Right lung (tissue), 10 donors: ENCODE data around the gene SOX30. TPM values are rescaled to one million over a fixed set of nuclear protein-coding genes. Genes with fewer than 3 reads are reported as not detected.
"Not testable (repeated sequence)": the region's sequence is repeated elsewhere in the genome, so short reads cannot be mapped to it uniquely, and the experiment has no call there.

Source experiments
- DNase-seq, 2 donors: peaks; one replicate each; pipeline ENCODE4 v3.0.0-alpha.2; 2013
- long read RNA-seq, 8 donors: transcript quantifications; one replicate each; lab custom pipeline, GENCODE V29; 2026
- polyA plus RNA-seq, 5 donors: library from polyadenylated mRNA; unstranded; fragments of 120-200 nt; gene quantifications; one replicate each; pipeline versions ENCODE4 v1.2.1 to v1.2.3, GENCODE V29; 2013; ENCODE audit warnings: inconsistent platforms in 1 of 5, low replicate concordance in 1 of 5; ENCODE audit not compliant: insufficient read length in 5 of 5, insufficient read depth in 1 of 5

Gene SOX30
- polyA plus RNA-seq, result under 1 TPM; 0.14 to 0.46 (median 0.23) TPM
- long read RNA-seq, donor 1, result 0 reads
- long read RNA-seq, donor 2, result 0 reads
- long read RNA-seq, donor 3, result 0 reads
- long read RNA-seq, donor 4, result 0 reads
- long read RNA-seq, donor 5, result 0 reads
- long read RNA-seq, donor 6, result 0 reads
- long read RNA-seq, donor 7, result 0 reads
- long read RNA-seq, donor 8, result 0 reads

DNA sequence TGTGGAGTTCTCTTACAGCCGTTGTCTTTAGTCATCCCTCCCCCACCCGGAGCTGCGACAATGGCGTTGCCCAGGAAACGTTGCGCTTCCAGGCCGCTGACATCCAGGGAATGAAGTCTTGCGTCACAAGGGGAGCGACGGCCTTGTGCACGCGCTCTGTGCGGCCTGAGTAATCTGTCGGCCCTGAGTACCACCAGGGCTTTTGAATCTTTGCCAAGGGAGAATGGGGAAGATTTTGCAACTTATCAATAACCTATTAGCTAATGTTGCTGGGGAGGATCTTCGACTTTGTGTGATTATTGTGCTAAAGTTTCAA, at the start of gene SOX30:
Gene SOX30, minus strand, starts transcription at position 62 of the 316 bp plus-strand sequence. CDS start 360 bp downstream, outside the sequence.
- no peak for DNase-seq

DNA sequence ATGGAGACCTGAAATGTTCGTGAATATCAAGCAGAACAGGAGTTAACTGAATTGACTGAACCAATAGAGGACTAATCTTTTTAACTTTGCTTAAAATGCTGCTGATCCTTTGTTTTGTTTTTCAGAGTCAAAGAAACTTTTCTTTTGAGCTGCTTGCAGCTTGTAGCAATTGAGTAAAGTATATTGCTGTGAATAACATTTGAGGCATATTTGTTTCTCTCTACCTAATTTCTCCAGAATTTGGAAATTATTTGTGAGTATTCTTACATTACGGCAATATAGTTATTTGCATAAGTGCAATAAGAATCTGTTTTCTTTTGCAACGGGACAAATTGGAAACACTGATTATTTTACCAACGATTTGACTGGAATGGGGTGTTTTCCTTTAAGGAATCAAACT, 46.4 kb upstream of the SOX30 start:
- DNase-seq, result not testable (repeated sequence)

- not testable (repeated sequence) for DNase-seq
These were observed 43.9 kb upstream of the SOX30 start for GRCh38 chr5:157696154-157696553.

GRCh38 chr5:157693816-157694215, 41.6 kb upstream of the SOX30 start:
- DNase-seq, result not testable (repeated sequence)

DNA sequence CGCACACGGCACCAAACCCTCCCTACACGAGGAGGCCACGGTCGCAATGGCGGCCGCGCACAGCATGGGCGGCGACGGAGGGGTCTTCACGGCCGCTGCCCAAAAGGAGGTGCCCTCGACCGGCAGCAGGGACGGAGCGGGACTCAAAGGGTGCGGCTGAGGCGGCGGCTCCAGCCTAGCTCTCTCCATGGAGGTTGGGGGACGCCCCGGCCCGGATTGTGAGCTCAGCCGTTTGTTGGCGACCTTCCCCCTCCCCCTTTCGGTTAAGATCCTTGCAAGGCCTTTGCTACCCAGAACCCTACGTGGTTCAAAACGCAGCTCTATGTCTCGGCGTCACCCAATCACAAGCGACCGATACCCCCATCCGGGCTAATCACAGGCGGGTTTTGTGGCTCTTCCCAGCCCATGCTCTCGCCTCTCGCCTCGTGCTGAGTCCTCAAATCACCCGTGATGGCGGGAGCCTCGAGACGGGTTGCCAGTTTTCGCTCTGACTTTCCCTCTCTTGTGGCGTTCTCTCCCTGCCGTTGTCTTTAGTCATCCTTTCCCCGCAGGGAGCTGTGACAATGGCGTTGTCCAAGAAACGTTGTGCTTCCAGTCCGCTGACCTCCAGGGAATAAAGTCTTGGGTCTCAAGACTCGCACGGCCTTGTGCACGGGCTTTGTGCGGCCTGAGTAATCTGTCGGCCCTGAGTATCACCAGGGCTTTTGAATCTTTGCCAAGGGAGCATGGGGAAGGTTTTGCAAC, 38.6 kb upstream of the SOX30 start:
- no peak for DNase-seq

DNA sequence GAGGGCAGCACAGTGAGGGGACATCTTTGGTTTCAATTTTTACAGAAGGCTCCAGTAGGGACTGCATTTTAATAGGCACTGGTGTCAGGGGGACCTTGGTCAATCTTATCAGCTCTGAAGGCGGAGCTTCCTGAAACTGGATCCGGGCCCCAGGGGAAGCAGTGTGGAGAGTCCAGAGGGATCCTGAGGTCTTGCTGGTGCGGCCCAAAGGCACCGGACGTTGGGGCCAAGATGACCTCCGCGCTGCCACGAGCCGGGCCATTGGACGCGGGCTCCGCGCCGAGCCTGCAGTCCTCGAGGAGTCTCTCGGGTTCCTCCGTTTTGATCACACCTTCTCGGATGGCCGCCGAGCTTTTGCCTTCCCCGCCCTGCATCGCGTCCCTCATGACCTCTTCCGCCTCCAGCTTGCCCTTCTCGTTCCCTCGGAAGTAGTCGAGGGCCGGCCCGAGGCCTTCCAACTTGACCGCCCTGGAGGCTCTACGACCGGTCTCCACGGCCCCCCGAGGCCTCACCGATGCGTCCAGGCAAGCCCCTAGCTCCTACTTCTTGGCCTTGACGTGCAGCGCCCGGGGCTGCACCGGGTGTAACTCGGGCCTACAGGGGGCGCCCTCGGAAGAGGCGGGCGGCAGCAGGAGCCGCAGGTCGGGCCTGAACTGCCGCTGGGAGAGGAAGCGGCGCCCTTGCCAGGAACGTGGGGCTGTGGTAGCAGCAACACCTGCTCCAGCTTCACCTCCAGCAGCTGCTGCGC, 37.9 kb upstream of the SOX30 start:
- no peak for DNase-seq

- DNase-seq, result no peak
These were observed 34.9 kb upstream of the SOX30 start for GRCh38 chr5:157687198-157687554.

- DNase-seq, result not testable (repeated sequence)
These were observed 34.3 kb upstream of the SOX30 start for GRCh38 chr5:157686276-157687197.

- no peak for DNase-seq
These were observed 30.0 kb upstream of the SOX30 start for GRCh38 chr5:157682257-157682656.

DNA sequence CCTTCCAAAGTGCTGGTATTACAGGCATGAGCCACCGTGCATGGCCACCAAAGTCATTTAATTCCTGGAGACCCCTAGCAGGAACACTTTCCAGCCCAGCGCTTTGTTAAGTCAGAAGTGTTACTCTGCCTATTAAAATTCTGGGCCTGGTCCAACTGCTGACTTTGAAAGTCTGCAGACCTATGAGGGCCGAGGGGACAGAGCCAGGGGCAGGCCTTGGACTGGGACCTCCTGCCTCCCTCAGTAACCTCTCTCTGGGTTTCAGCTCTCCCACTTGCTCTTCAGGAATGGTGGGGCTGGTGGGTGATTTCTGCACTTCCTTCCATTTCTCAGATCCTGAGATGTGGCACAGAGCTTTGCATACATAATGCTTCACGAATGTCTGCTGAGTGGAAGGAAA, 28.8 kb upstream of the SOX30 start:
- no peak for DNase-seq

GRCh38 chr5:157680239-157680638, 28.0 kb upstream of the SOX30 start:
- no peak for DNase-seq

- no peak for DNase-seq
These were observed 27.6 kb upstream of the SOX30 start for GRCh38 chr5:157679801-157680200.

- peak in 1 of 2 donors; percentile 31 for DNase-seq
These were observed 25.7 kb upstream of the SOX30 start for GRCh38 chr5:157677931-157678330.

- not testable (repeated sequence) for DNase-seq
These were observed 22.1 kb upstream of the SOX30 start for GRCh38 chr5:157674351-157674750.

DNA sequence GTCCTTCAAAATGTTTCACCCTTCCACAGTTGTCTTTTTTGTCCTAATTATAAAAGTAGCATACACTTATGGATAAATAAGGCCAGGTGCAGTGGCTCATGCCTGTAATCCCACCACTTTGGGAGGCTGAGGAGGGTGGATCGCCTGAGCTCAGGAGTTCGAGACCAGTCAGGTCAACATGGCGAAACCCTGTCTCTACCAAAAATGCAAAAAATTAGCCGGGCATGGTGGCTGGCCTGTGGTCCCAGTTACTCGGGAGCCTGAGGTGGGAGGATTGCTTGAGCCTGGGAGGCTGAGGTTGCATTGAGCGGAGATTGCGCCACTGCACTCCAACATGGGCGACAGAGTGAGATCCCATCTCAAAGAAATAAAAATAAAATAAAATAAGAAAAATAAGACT, 20.7 kb upstream of the SOX30 start:
- no peak for DNase-seq

GRCh38 chr5:157671592-157672330, 19.5 kb upstream of the SOX30 start:
- no peak for DNase-seq

DNA sequence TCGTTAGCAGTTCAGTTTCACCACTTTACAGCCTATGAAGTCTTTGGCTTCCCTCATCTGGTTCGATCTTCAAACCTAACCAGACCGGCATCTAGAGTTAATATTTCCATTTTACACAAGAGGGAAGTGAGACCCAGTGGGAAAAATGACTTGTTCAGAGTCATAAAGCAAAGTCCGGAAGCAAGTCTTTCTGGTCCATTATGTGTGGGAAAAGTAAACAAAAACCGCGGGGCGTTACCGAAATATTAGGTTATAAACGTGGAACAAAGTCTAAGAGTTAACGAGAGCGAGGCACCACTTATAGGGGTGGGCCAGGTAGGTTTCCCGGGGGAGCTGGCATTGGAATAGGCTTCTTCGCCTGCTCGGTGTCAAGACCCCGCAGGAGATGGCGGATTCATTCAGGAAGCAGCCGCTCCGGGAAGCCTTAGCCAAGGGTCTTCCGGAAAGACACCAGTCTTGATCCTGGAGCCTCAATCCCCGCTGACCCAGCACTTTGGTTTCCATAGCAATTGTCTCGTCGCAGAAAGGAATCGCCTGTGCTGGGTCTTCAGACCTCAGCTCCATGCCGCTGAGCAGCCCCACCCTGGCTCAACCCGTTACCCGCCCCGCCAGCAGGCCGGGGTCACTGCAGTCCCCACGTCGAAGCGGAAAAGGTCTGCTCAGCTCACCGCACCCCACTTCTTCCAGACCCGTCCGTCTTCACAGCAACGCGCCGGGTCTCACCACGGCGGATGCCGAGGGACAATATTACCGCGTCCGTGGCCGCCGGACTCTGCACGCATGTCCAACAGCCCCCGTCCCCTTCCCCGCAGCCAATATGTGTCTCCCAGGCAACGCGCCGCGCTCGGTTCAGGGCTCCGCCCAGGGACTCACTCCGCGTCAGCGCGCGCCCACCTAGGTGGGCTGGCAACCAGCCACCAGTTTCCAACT, 18.7 kb upstream of the SOX30 start, which contains the start of gene C5orf52:
Gene C5orf52, plus strand, starts transcription at position 872 of the 930 bp plus-strand sequence. CDS start 82 bp downstream, outside the sequence.
- peak; percentile 19 to 22 for DNase-seq

GRCh38 chr5:157669701-157670097, 17.5 kb upstream of the SOX30 start:
- DNase-seq, result no peak

DNA sequence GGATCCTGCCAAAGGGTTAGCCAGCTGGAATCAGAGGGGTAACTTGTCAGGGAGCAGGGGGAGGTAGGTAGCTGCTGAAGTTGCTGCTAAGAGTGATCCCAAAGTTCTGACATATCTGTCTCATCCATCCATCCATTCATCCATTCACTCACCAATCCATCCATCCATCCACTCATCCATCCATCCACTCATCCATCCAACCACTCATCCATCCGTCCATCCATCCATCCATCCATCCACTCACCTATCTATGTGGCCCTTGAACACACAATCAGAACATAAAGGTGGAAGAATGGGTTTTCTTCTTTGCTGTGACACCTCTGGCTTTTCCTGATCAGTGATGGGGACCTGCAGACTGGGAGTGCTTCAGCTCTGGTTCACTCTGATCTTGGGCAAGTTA, 16.1 kb upstream of the SOX30 start:
- DNase-seq, result no peak
